Measurements from ENCODE around the gene LPIN1. TPM values are rescaled to one million over a fixed set of nuclear protein-coding genes. Genes with fewer than 3 reads are reported as not detected.

LPIN1 gene
- total and polyA plus RNA-seq, 8 donors = 7.3 to 152 (median 18.2) TPM

GRCh38 chr2:11866358-11867335, 120.2 kb downstream of the LPIN1 start:
- H3K27ac ChIP-seq = no peak overlapping the region
- no peaks in the 10 kb centered on the region for H3K27me3 ChIP-seq
- H3K4me3 ChIP-seq = no peak overlapping the region
- intact Hi-C loops (cut with DNase I; ENCODE audit: low total_unique reads) = loop anchor here (10.0 kb wide), 1 partner anchor 868 kb away; no protein-coding TSS in a partner anchor
- whole genome bisulfite sequencing, 5 donors = 56 to 66% (median 62%) methylated on average over 12 of the region's 12 CpGs
- peaks cover 0 to 15% (median 8%) of the 10 kb centered on the region in 4 donors for H3K4me1 ChIP-seq
- TF ChIP-seq POLR2A (IDR thresholded peaks at IDR 0.05) (no peak), CTCF (IDR thresholded peaks at IDR 0.05) (no peak), POLR2AphosphoS5 (IDR thresholded peaks at IDR 0.05) (no peak), EP300 (IDR thresholded peaks at IDR 0.05) (no peak)
- no peak for DNase-seq
- H3K9me3 ChIP-seq = no peaks in the 10 kb centered on the region
- no peaks in the 10 kb centered on the region for H3K36me3 ChIP-seq

GRCh38 chr2:11867926-11868325, 121.5 kb downstream of the LPIN1 start:
- DNase-seq = no peak
- no peak overlapping the region for H3K4me3 ChIP-seq
- no peak for TF ChIP-seq CTCF (IDR thresholded peaks at IDR 0.05)
- no peak for TF ChIP-seq POLR2AphosphoS5 (IDR thresholded peaks at IDR 0.05)
- TF ChIP-seq POLR2A (IDR thresholded peaks at IDR 0.05) = no peak
- TF ChIP-seq EP300 (IDR thresholded peaks at IDR 0.05) = no peak
- H3K4me1 ChIP-seq = peaks cover 5 to 22% (median 12%) of the 10 kb centered on the region in 4 donors
- H3K36me3 ChIP-seq = no peaks in the 10 kb centered on the region
- WGBS, 5 donors = 76 to 96% (median 93%) methylated on average over 2 of the region's 2 CpGs
- H3K27me3 ChIP-seq = no peaks in the 10 kb centered on the region
- H3K9me3 ChIP-seq = no peaks in the 10 kb centered on the region
- no peak overlapping the region for H3K27ac ChIP-seq
- intact Hi-C loops (cut with DNase I; ENCODE audit: low total_unique reads) = loop anchor here (10.0 kb wide), 1 partner anchor 867 kb away; no protein-coding TSS in a partner anchor

- TF ChIP-seq POLR2A (IDR thresholded peaks at IDR 0.05) (no peak), CTCF (IDR thresholded peaks at IDR 0.05) (no peak), POLR2AphosphoS5 (IDR thresholded peaks at IDR 0.05) (no peak), EP300 (IDR thresholded peaks at IDR 0.05) (no peak)
- Histone ChIP-seq H3K27ac (no peak overlapping the region), H3K4me1 (peaks cover 0 to 15% (median 10%) of the 10 kb centered on the region in 4 donors), H3K36me3 (no peaks in the 10 kb centered on the region), H3K27me3 (no peaks in the 10 kb centered on the region), H3K9me3 (no peaks in the 10 kb centered on the region), H3K4me3 (no peak overlapping the region)
- 90 to 93% (median 92%) methylated on average over 8 of the region's 8 CpGs for WGBS, 5 donors
- no peak for DNase-seq
- intact Hi-C loops (cut with DNase I; ENCODE audit: low total_unique reads) = loop anchor here (10.0 kb wide), 1 partner anchor 865 kb away; no protein-coding TSS in a partner anchor
These were observed 123.1 kb downstream of the LPIN1 start for GRCh38 chr2:11869391-11869991.

GRCh38 chr2:11870064-11870463, 123.6 kb downstream of the LPIN1 start:
- intact Hi-C loops (cut with DNase I; ENCODE audit: low total_unique reads) = no loop called here
- no peaks in the 10 kb centered on the region for H3K36me3 ChIP-seq
- no peak for TF ChIP-seq CTCF (IDR thresholded peaks at IDR 0.05)
- TF ChIP-seq POLR2A (IDR thresholded peaks at IDR 0.05) = no peak
- no peak for TF ChIP-seq EP300 (IDR thresholded peaks at IDR 0.05)
- no peak for TF ChIP-seq POLR2AphosphoS5 (IDR thresholded peaks at IDR 0.05)
- H3K4me3 ChIP-seq = no peak overlapping the region
- H3K4me1 ChIP-seq = peaks cover 0 to 15% (median 10%) of the 10 kb centered on the region in 4 donors
- 22 to 55% (median 26%) methylated on average over 2 of the region's 2 CpGs for WGBS, 5 donors
- H3K9me3 ChIP-seq = no peaks in the 10 kb centered on the region
- H3K27me3 ChIP-seq = no peaks in the 10 kb centered on the region
- no peak overlapping the region for H3K27ac ChIP-seq
- DNase-seq = no peak
